ENCODE results near the gene PDZD4.
A peak's percentile ranks its signal among the peaks of the same experiment; 100 is the strongest.

The PDZD4 gene, protein sequence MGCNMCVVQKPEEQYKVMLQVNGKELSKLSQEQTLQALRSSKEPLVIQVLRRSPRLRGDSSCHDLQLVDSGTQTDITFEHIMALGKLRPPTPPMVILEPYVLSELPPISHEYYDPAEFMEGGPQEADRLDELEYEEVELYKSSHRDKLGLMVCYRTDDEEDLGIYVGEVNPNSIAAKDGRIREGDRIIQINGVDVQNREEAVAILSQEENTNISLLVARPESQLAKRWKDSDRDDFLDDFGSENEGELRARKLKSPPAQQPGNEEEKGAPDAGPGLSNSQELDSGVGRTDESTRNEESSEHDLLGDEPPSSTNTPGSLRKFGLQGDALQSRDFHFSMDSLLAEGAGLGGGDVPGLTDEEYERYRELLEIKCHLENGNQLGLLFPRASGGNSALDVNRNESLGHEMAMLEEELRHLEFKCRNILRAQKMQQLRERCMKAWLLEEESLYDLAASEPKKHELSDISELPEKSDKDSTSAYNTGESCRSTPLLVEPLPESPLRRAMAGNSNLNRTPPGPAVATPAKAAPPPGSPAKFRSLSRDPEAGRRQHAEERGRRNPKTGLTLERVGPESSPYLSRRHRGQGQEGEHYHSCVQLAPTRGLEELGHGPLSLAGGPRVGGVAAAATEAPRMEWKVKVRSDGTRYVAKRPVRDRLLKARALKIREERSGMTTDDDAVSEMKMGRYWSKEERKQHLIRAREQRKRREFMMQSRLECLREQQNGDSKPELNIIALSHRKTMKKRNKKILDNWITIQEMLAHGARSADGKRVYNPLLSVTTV

GRCh38 chrX:153829799-153830639 is at the start of gene PDZD4:
PDZD4 (minus strand) TSS chrX:153830544; CDS start chrX:153830298, 246 bp downstream.
- TF ChIP-seq, protein P1, sequence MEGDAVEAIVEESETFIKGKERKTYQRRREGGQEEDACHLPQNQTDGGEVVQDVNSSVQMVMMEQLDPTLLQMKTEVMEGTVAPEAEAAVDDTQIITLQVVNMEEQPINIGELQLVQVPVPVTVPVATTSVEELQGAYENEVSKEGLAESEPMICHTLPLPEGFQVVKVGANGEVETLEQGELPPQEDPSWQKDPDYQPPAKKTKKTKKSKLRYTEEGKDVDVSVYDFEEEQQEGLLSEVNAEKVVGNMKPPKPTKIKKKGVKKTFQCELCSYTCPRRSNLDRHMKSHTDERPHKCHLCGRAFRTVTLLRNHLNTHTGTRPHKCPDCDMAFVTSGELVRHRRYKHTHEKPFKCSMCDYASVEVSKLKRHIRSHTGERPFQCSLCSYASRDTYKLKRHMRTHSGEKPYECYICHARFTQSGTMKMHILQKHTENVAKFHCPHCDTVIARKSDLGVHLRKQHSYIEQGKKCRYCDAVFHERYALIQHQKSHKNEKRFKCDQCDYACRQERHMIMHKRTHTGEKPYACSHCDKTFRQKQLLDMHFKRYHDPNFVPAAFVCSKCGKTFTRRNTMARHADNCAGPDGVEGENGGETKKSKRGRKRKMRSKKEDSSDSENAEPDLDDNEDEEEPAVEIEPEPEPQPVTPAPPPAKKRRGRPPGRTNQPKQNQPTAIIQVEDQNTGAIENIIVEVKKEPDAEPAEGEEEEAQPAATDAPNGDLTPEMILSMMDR (IDR thresholded peaks at IDR 0.05) = no peak
- no peaks in the 10 kb centered on the region for H3K36me3 ChIP-seq (ENCODE audit: control insufficient read depth, insufficient read depth, low read length)
- no peaks in the 10 kb centered on the region for H3K9me3 ChIP-seq (ENCODE audit: control insufficient read depth, low read length)
- H3K4me2 ChIP-seq (ENCODE audit: low read length) = peak within 1 kb of the TSS; percentile 53
- H3K27ac ChIP-seq = no peak within 1 kb of the TSS
- no peaks in the 10 kb centered on the region for H3K27me3 ChIP-seq (ENCODE audit: control insufficient read depth, insufficient read depth, low read length)
- peak within 1 kb of the TSS; percentile 60 for H2AFZ ChIP-seq
- H3K79me2 ChIP-seq = no peaks in the 10 kb centered on the region
- H3K9ac ChIP-seq = no peak within 1 kb of the TSS
- H3K4me3 ChIP-seq (ENCODE audit: low read depth, low read length) = no peak within 1 kb of the TSS
- no peaks in the 10 kb centered on the region for H3K4me1 ChIP-seq

DNA sequence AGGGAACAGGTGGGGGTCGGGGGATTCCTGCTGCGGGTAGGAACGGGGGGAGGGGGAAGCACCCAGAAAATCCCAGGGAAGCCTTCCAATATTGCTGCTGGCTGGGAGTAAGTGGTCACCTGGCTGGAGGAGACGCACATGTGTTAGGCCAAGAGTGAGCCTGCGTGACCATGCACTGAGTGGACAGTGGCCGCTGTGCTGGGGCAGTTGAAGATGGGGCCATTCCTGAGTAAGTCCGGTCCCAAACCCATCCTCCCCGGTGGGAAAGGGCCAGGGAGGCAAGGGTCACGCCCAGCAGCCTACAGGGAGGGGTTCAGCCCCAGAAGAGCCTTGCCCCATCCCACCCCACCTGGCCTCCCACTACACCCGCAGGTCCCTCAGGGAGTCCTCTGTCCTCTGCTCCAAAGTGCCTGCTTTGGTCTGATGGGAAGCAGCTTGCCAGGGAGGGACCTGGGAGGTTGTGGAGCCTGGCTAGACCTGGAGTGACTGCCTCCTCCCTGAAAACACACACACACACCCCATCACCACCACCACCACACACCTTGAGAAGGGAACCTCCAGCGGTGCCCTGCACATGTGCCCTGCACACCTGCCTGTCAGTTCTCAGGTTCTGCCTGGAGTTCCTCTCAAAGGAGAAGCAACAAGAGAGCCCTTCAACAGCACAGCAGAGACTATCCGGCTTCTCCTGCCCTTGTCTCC is 49.5 kb upstream of the PDZD4 start:
- no peak overlapping the region for H3K27ac ChIP-seq
- no peak overlapping the region for H3K4me3 ChIP-seq (ENCODE audit: low read depth, low read length)
- H3K4me2 ChIP-seq (ENCODE audit: low read length) = no peak overlapping the region
- no peak overlapping the region for H3K9ac ChIP-seq
- no peak overlapping the region for H2AFZ ChIP-seq
- peaks cover 3% of the 10 kb centered on the region for H3K27me3 ChIP-seq (ENCODE audit: control insufficient read depth, insufficient read depth, low read length)
- H3K4me1 ChIP-seq = no peaks in the 10 kb centered on the region
- no peaks in the 10 kb centered on the region for H3K79me2 ChIP-seq
- TF ChIP-seq, protein P1 (IDR thresholded peaks at IDR 0.05) = no peak
- no peaks in the 10 kb centered on the region for H3K36me3 ChIP-seq (ENCODE audit: control insufficient read depth, insufficient read depth, low read length)
- H3K9me3 ChIP-seq (ENCODE audit: control insufficient read depth, low read length) = no peaks in the 10 kb centered on the region

GRCh38 chrX:153878969-153879653 is 48.8 kb upstream of the PDZD4 start:
- Histone ChIP-seq H3K4me3 (ENCODE audit: low read depth, low read length) (no peak overlapping the region), H3K79me2 (no peaks in the 10 kb centered on the region), H3K27me3 (ENCODE audit: control insufficient read depth, insufficient read depth, low read length) (no peaks in the 10 kb centered on the region), H3K36me3 (ENCODE audit: control insufficient read depth, insufficient read depth, low read length) (no peaks in the 10 kb centered on the region), H2AFZ (no peak overlapping the region), H3K9ac (no peak overlapping the region), H3K9me3 (ENCODE audit: control insufficient read depth, low read length) (no peaks in the 10 kb centered on the region), H3K4me2 (ENCODE audit: low read length) (no peak overlapping the region), H3K27ac (no peak overlapping the region), H3K4me1 (no peaks in the 10 kb centered on the region)
- TF ChIP-seq, protein P1 (IDR thresholded peaks at IDR 0.05) = no peak

DNA sequence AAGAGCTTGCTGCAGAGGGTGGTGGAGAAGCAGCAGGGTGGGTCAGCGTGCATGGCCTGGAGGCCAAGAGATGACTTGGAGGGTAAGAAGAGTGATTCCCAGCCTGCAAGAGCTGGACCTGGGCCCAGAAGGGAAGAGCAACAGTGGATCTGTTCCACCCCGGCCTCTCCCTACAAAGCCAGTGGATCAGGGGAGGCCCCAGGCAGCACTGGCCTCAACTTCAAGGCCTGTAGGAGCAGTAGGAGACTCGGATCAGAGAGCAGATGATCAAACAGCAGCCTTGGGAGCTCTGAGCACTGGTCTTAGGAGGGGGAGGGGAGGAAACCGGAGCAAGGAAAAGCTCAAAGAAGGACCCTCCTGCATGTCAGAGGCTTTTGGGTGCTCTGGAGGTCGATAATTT is 48.0 kb upstream of the PDZD4 start:
- Histone ChIP-seq H3K9me3 (ENCODE audit: control insufficient read depth, low read length) (no peaks in the 10 kb centered on the region), H2AFZ (no peak overlapping the region), H3K36me3 (ENCODE audit: control insufficient read depth, insufficient read depth, low read length) (no peaks in the 10 kb centered on the region), H3K4me1 (no peaks in the 10 kb centered on the region), H3K27ac (no peak overlapping the region), H3K79me2 (no peaks in the 10 kb centered on the region), H3K4me3 (ENCODE audit: low read depth, low read length) (no peak overlapping the region), H3K4me2 (ENCODE audit: low read length) (no peak overlapping the region), H3K9ac (no peak overlapping the region), H3K27me3 (ENCODE audit: control insufficient read depth, insufficient read depth, low read length) (no peaks in the 10 kb centered on the region)
- TF ChIP-seq, protein P1 (IDR thresholded peaks at IDR 0.05) = no peak
